Pons (tissue), 1 donor: ENCODE results near the gene FOXP4.

ENCODE experiments used
- DNase-seq: peaks from one replicate; pipeline ENCODE4 v3.0.0-alpha.2; 2016; ENCODE audit warnings: low spot score

Gene FOXP4

GRCh38 chr6:41583565-41583964, 37.4 kb downstream of the FOXP4 start:
- DNase-seq, result no peak

DNA sequence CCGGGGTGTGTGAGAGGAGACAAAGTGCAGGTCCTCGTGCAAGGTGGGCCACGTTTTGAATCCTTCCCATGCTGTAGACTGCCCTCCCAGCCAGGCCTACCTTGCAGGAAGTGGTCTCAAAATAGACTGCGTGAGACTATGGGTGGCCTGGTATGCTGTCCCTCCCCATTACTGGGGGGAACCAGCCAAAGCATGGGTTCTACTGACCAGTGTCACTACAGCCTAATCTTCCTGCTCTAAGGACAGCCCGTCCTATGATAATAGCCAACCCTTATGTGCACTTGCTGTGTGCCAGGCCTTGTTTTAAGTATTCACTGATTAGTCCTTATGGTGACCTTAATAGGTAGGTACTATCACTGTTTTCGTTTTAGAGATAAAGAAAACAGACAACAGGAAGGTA, 38.0 kb downstream of the FOXP4 start:
- DNase-seq, result no peak

DNA sequence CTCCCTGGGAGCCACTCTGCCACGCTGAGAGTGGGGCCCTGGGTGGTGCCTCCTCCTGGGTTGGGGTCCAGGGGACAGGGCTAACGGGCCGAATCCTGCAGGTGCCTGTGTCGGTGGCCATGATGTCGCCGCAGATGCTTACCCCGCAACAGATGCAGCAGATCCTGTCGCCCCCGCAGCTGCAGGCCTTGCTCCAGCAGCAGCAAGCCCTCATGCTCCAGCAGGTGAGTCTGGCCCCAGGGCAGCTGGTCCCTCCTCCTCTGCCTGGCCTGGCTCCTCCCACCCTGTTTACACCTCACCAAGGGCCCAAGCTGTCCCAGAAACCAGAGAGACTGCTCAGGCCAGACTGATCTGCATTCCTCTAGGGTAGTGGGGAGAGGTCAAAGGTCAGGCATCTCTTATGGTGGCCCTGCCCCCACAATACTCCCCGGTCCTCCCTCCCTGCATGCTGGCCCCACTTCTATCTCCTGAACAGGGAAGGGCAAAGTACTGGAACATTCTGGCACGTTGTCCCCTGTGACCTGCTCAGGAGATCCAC, 38.6 kb downstream of the FOXP4 start:
- DNase-seq, result no peak

DNA sequence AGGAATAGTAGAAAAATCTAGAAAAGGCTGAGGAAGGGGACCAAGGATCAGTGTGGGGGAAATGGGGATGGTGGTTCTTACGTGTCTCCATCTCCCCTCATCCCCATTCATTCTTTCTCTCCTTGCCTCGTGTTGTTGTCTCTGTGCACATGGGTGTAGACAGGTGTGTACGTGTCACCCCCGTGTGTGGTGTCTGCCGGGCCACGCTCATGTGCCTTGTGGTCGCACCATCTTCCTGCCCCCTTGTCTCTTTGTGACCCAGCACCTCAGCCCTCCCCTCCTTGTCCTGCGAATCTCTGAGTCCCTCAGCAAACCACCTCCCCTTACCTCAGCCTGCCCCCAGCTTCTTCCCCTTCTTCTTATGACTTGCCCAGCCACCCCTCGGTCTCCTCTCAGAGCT, 39.4 kb downstream of the FOXP4 start:
- DNase-seq, result no peak

- DNase-seq, result no peak
Measured at GRCh38 chr6:41586252-41587007, 40.2 kb downstream of the FOXP4 start.

- no peak for DNase-seq
Measured at GRCh38 chr6:41587131-41587879, 41.1 kb downstream of the FOXP4 start.

- DNase-seq, result peak; percentile 55
Measured at GRCh38 chr6:41588111-41588510, 41.9 kb downstream of the FOXP4 start.

DNA sequence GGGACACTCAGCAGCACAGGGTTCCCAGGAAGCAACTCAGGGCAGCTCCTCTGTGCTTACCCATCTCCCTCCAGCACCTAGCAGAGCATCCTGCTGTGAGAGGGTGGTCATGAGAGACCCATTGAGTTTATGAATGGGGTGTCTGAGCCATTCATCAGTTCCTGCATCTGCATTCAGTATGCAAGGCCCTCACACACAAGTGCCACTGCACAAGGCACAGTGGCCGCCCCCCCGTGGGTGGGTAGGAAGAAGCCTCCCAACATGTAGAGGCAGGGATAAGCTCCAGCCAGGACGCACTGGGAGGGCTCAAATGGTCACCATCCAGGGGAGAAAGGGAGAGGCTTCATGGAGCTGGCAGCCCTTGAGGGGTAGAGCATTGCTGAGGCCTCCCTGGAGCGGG, 43.0 kb downstream of the FOXP4 start:
- DNase-seq, result peak; percentile 62

GRCh38 chr6:41589636-41590622, 43.7 kb downstream of the FOXP4 start:
- no peak for DNase-seq

DNA sequence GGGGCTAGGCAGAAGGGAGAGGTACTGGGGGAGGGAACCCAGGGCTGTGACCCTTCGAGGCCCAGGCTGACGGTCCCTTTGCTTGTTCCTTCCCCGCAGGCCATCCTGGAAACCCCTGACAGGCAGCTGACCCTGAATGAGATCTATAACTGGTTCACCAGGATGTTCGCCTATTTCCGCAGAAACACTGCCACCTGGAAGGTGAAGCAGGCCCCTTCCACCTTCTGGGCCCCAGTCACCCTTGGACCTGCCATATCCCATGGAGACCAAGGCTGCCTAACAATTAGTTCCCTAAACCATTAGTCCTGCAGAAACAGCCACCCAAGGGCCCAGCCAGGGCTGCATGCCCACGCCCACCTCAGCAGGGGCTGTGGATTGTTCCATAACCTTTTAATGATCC, 44.9 kb downstream of the FOXP4 start:
- DNase-seq, result no peak

DNA sequence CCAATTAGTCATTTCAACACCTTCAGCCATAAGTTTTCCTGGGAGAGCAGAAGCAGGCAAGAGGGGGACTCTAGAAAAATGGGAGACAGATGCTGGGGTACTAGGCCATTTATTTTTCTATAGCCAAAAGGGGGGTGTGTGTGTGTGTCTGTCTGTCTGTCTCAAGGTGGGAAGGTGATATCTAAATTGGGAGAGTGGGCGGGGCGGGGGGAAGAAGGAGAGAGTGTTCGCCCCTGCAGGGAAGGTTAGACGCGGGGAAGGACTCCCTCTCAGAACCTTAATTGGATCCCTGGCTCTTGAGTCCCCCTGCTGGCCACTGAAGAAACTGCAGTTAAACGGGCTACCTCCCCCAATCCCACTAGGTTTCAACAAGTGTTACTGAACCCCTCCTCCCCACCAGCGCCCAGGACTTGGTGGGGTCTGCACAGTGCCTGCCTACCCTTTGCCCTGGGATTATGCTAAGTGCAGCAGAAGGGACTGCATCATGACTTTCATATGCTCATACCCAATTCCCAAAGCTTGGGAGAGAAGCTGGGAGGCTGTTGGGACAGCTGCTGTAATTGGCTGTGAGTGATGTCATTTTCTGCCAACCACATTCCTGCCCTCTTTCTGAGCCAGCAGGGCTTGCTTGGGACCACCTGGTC, 45.8 kb downstream of the FOXP4 start:
- DNase-seq, result peak; percentile 75

- DNase-seq, result no peak
Measured at GRCh38 chr6:41593406-41593805, 47.2 kb downstream of the FOXP4 start.

- no peak for DNase-seq
Measured at GRCh38 chr6:41593839-41594238, 47.7 kb downstream of the FOXP4 start.

GRCh38 chr6:41594326-41594725, 48.1 kb downstream of the FOXP4 start:
- DNase-seq, result no peak

DNA sequence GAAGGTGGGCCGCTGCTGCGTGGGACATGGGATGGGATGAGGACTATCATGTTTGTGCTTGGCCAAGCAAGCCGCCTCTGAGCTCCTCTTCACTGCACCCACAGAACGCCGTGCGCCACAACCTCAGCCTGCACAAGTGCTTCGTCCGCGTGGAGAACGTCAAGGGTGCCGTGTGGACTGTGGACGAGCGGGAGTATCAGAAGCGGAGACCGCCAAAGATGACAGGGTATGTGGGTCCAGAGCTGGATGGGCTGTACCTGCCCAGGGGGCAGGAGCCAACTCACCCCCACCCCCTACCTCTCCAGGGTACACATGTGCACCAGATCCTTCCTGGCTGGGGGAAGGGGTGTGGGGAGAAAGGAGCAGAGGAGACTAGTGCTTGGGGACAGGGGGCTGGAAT, 48.6 kb downstream of the FOXP4 start:
- no peak for DNase-seq

GRCh38 chr6:41595166-41595565, 49.0 kb downstream of the FOXP4 start:
- DNase-seq, result no peak

- DNase-seq, result no peak
Measured at GRCh38 chr6:41596096-41596685, 50.0 kb downstream of the FOXP4 start.

- DNase-seq, result no peak
Measured at GRCh38 chr6:41596807-41597206, 50.6 kb downstream of the FOXP4 start.

- DNase-seq, result no peak
Measured at GRCh38 chr6:41597246-41598000, 51.2 kb downstream of the FOXP4 start.

DNA sequence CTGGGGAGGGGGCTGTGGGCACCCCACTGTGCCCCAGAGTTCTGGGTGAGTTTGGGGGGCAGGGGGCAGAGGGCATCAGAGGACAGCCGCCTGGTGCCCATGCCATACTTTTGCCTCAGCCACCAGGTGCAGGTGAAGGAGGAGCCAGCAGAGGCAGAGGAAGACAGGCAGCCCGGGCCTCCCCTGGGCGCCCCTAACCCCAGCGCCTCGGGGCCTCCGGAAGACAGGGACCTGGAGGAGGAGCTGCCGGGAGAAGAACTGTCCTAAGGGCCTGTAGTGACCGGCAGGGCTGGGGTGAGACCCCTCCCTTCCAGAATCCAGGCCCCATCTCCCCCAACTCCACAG, 52.5 kb downstream of the FOXP4 start:
- DNase-seq, result no peak
